HS-5 (cell line): ENCODE measurements around the gene NALCN.
A peak's percentile ranks its signal among the peaks of the same experiment; 100 is the strongest.

Source experiments
- DNase-seq: peaks from one replicate; pipeline ENCODE4 v3.0.0-alpha.2; 2012; ENCODE audit warnings: low read depth

Gene NALCN

GRCh38 chr13:101291206-101291605 lies 125.1 kb downstream of the NALCN start:
- no peak for DNase-seq

GRCh38 chr13:101289764-101290163 lies 126.5 kb downstream of the NALCN start:
- no peak for DNase-seq

GRCh38 chr13:101283782-101284181 lies 132.5 kb downstream of the NALCN start:
- DNase-seq, result no peak

- DNase-seq, result no peak
Observed at GRCh38 chr13:101272886-101273285, 143.4 kb downstream of the NALCN start.

- no peak for DNase-seq
Observed at GRCh38 chr13:101271681-101272245, 144.5 kb downstream of the NALCN start.

GRCh38 chr13:101267656-101268055 lies 148.7 kb downstream of the NALCN start:
- DNase-seq, result peak; percentile 48

GRCh38 chr13:101265934-101266333 lies 150.4 kb downstream of the NALCN start:
- DNase-seq, result no peak

- no peak for DNase-seq
Observed at GRCh38 chr13:101264931-101265330, 151.4 kb downstream of the NALCN start.

- no peak for DNase-seq
Observed at GRCh38 chr13:101262306-101262705, 154.0 kb downstream of the NALCN start.

- no peak for DNase-seq
Observed at GRCh38 chr13:101258509-101258908, 157.8 kb downstream of the NALCN start.

- DNase-seq, result peak; percentile 15
Observed at GRCh38 chr13:101258071-101258470, 158.2 kb downstream of the NALCN start.

GRCh38 chr13:101248739-101249514 lies 167.4 kb downstream of the NALCN start:
- no peak for DNase-seq

- DNase-seq, result no peak
Observed at GRCh38 chr13:101242720-101243119, 173.6 kb downstream of the NALCN start.

- DNase-seq, result no peak
Observed at GRCh38 chr13:101238555-101238954, 177.8 kb downstream of the NALCN start.

GRCh38 chr13:101231751-101232428 lies 184.4 kb downstream of the NALCN start:
- DNase-seq, result no peak

- DNase-seq, result no peak
Observed at GRCh38 chr13:101230271-101230890, 185.9 kb downstream of the NALCN start.

GRCh38 chr13:101219609-101220265 lies 196.6 kb downstream of the NALCN start:
- no peak for DNase-seq

GRCh38 chr13:101218484-101218883 lies 197.8 kb downstream of the NALCN start:
- no peak for DNase-seq

GRCh38 chr13:101217086-101217485 lies 199.2 kb downstream of the NALCN start:
- no peak for DNase-seq

- peak; percentile 46 for DNase-seq
Observed at GRCh38 chr13:101211261-101211660, 205.0 kb downstream of the NALCN start.

- no peak for DNase-seq
Observed at GRCh38 chr13:101210774-101211173, 205.5 kb downstream of the NALCN start.

- no peak for DNase-seq
Observed at GRCh38 chr13:101209206-101209893, 207.0 kb downstream of the NALCN start.
